ENCODE results near the gene BRF1. TPM values are rescaled to one million over a fixed set of nuclear protein-coding genes. Genes with fewer than 3 reads are reported as not detected.
A peak's percentile ranks its signal among the peaks of the same experiment; 100 is the strongest.

BRF1 gene
- total and polyA plus RNA-seq, 2 of the 8 experiments (the other 6 are each of a cell fraction or from before 2014, with no cell fraction given), result 7.7 to 18.3 TPM

DNA sequence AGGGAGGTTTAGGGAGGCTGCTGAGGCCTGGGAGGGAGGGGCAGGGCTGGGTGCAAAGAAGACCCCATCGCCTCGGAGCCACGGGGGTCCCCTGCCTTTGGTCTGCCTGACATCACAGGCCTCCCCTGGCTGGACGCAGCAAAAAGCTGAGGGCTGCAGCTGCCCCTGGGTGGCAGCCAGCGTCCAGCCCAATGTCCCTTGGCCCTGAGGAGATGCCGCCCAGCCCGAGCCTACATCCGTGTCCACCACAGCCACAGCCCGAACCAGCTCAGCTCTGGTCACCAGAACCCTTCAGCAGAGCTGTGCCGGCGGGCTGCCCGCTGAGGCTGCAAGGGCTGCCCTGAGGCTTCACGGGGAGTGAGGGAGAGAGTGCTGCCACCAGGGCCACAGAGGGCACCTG is 121.6 kb downstream of the BRF1 start:
- H2AFZ ChIP-seq (ENCODE audit: low read length), result no peak overlapping the region
- no peak overlapping the region for H3K4me2 ChIP-seq (ENCODE audit: insufficient read depth in 1 of 2, low read depth in 2 of 2, low read length in 2 of 2)
- H3K27ac ChIP-seq (ENCODE audit: low read depth, low read length), result no peak overlapping the region
- no peak overlapping the region for H2BK20ac ChIP-seq (ENCODE audit: low read length)
- ChIA-PET POLR2A (ENCODE audit: partially characterized antibody) (interaction anchor here (0.6 to 2.3 kb wide), 2 partner anchors 10 to 166 kb away, joined by 3 to 6 read pairs; partner anchors contain the start of gene JAG2), CTCF (ENCODE audit: partially characterized antibody) (interaction anchor here (0.7 to 2.4 kb wide), 12 partner anchors 9 to 302 kb away, joined by 3 to 12 read pairs (median 4); partner anchors contain the start of gene GPR132)
- WGBS, 2 experiments (ENCODE audit: extremely low coverage in 1 of 2, insufficient coverage in 1 of 2, insufficient read length in 1 of 2, insufficient replicate concordance in 2 of 2, low coverage in 1 of 2, low lambda C conversion rate in 2 of 2, missing lambda C conversion rate in 1 of 2), result 92% methylated on average over 13 of the region's 13 CpGs; no CpG with 5 or more reads in 1 of the 2 experiments
- peaks cover 5 to 12% of the 10 kb centered on the region in 2 experiments for H4K20me1 ChIP-seq (replicated peaks in 1 of 2; ENCODE audit: control insufficient read depth in 1 of 2, insufficient read depth in 2 of 2, low read length in 2 of 2)
- DNase-seq (ENCODE audit: low read depth in 1 of 2, low spot score in 2 of 2) (no peak), FAIRE-seq (no peak)
- H3K23ac ChIP-seq (ENCODE audit: insufficient read length), result no peak overlapping the region
- no peak overlapping the region for H3K4ac ChIP-seq (replicated peaks; ENCODE audit: insufficient read length, low read depth, low read length)
- no peak overlapping the region for H4K5ac ChIP-seq (ENCODE audit: insufficient read length, low read depth, low read length)
- H3K79me2 ChIP-seq (ENCODE audit: control insufficient read depth in 1 of 2, insufficient read depth in 2 of 2, low read length in 2 of 2), result no peaks in the 10 kb centered on the region
- H2BK12ac ChIP-seq (ENCODE audit: low read depth, low read length), result no peak overlapping the region
- H3K4me1 ChIP-seq (replicated peaks in 1 of 4; ENCODE audit: control insufficient read depth in 3 of 4, insufficient read depth in 4 of 4, low read length in 3 of 4), result peaks cover 0 to 4% (median 1%) of the 10 kb centered on the region in 4 experiments; a peak in 1 of 7 replicates
- H3K23me2 ChIP-seq (ENCODE audit: low read depth, low read length), result peaks cover 3% of the 10 kb centered on the region; the same call in 1 of the 2 replicates
- H4K91ac ChIP-seq (replicated peaks; ENCODE audit: insufficient read length, low read length), result no peak overlapping the region
- H3K14ac ChIP-seq (ENCODE audit: insufficient read length), result no peak overlapping the region
- H2AK5ac ChIP-seq (ENCODE audit: low read depth, low read length), result no peak overlapping the region
- no peak overlapping the region for H3K9ac ChIP-seq (replicated peaks in 1 of 4; ENCODE audit: extremely low read depth in 1 of 4, low read depth in 3 of 4, low read length in 3 of 4)
- H3K56ac ChIP-seq (replicated peaks; ENCODE audit: insufficient read length, low read depth, low read length), result no peak overlapping the region
- H2BK120ac ChIP-seq (replicated peaks; ENCODE audit: low read depth, low read length), result no peak overlapping the region
- no peaks in the 10 kb centered on the region for H3K9me3 ChIP-seq (ENCODE audit: insufficient read depth in 2 of 2, low read depth in 1 of 2, low read length in 1 of 2)
- TF ChIP-seq FOSL1 (IDR thresholded peaks at IDR 0.05; ENCODE audit: insufficient read depth, low read depth, low read length), result no peak
- no peak for TF ChIP-seq TEAD4 (IDR thresholded peaks at IDR 0.05; ENCODE audit: low read depth, low read length)
- TF ChIP-seq SP1 (IDR thresholded peaks at IDR 0.05; ENCODE audit: low read depth, low read length), result no peak
- TF ChIP-seq PHF8 (conservative IDR thresholded peaks at IDR 0.05; ENCODE audit: low read depth, low read length), result no peak
- TF ChIP-seq CREB1 (IDR thresholded peaks at IDR 0.05), result no peak
- no peak for TF ChIP-seq ASH2L (IDR thresholded peaks at IDR 0.05; ENCODE audit: low read length)
- no peak for TF ChIP-seq TBP (IDR thresholded peaks at IDR 0.05; ENCODE audit: low read depth, low read length)
- TF ChIP-seq RFX5 (IDR thresholded peaks at IDR 0.05; ENCODE audit: borderline replicate concordance, low read depth, low read length), result no peak
- no peak overlapping the region for H2BK5ac ChIP-seq (ENCODE audit: low read depth, low read length)
- no peaks in the 10 kb centered on the region; the same call in 1 of the 2 replicates for H3K79me1 ChIP-seq (ENCODE audit: low read depth, low read length)
- H3K36me3 ChIP-seq (ENCODE audit: control insufficient read depth in 2 of 4, insufficient read depth in 4 of 4, low read length in 3 of 4), result no peaks in the 10 kb centered on the region
- H3K27me3 ChIP-seq (replicated peaks in 1 of 4; ENCODE audit: control insufficient read depth in 3 of 4, extremely low read depth in 1 of 4, insufficient read depth in 3 of 4, low read length in 3 of 4), result peaks cover 0 to 10% (median 8%) of the 10 kb centered on the region in 4 experiments; a peak in 4 of 7 replicates
- no peak overlapping the region for H3K18ac ChIP-seq (ENCODE audit: extremely low read depth, low read length)
- H3K4me3 ChIP-seq (ENCODE audit: extremely low read depth in 1 of 4, insufficient read depth in 2 of 4, low read depth in 3 of 4, low read length in 4 of 4), result no peak overlapping the region
- 0 out of 2 replicates have a peak overlapping the region, but pooled peaks have one; percentile 29 for H2BK15ac ChIP-seq (ENCODE audit: low read length)
- no peak overlapping the region for H4K8ac ChIP-seq (ENCODE audit: extremely low read depth, insufficient read depth, low read length)
